ENCODE results near the gene ADGRV1. TPM values are rescaled to one million over a fixed set of nuclear protein-coding genes. Genes with fewer than 3 reads are reported as not detected.

ADGRV1 gene
- total RNA-seq, 4 donors from 2014 or later: 0.25 to 0.60 (median 0.56) TPM; not detected in 1

DNA sequence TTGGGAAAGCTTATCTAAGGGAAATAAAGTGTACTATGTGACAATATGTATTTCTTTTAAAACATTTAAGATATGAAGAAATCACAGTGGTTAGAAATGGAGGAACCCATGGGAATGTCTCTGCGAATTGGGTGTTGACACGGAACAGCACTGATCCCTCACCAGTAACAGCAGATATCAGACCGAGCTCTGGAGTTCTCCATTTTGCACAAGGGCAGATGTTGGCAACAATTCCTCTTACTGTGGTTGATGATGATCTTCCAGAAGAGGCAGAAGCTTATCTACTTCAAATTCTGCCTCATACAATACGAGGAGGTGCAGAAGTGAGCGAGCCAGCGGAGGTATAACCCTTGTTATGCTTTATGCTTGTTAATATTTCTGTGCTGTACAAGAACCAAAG lies 69.9 kb downstream of the ADGRV1 start:
- ATAC-seq (ENCODE audit: low FRiP score) (no peak), DNase-seq (ENCODE audit: low spot score) (no peak)
- no peak for TF ChIP-seq CTCF (IDR thresholded peaks at IDR 0.05)

DNA sequence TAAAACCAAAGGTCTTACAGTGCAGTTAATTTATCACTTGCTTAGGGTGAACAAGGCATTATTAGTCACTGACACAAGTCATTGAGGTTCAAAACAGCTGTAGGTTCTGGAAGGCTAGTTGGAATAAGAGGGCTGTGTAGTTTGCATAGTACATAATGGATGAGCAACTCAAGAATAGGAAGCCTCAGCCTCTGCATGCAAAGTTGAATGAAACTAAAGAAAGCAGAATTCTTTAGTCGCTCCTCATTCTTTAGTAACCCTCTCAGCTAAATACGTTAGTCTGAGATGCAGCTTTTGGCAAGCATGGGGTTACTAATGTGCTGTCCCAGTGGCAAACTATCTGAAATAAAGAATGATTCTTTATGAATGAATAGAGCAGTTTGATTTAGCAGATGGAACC lies 74.2 kb downstream of the ADGRV1 start:
- DNase-seq (ENCODE audit: low spot score) (no peak), ATAC-seq (ENCODE audit: low FRiP score) (no peak)

DNA sequence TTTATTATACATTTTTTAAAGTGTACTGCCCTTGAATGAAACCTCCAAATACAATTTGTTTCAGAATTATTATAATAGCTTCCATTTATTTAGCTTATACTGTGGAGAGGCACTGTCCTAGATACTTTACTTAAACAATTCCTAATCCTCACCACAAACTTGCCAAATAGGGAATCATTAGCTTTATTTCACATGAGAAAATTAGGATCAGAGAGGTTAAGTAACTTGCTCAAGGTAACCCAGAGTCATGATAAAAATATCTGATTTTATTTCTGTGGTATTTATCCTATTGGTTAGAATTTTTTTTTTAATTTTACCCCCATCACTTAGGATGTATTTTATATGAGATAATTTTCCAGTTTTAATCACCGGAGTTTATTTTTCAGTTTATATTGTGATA lies 78.4 kb downstream of the ADGRV1 start:
- no peak for DNase-seq (ENCODE audit: low spot score)
- TF ChIP-seq CTCF (IDR thresholded peaks at IDR 0.05): no peak
- ATAC-seq (ENCODE audit: low FRiP score): no peak

More for the DNA sequence above, 74.2 kb downstream of the ADGRV1 start:
- no peak for TF ChIP-seq CTCF (IDR thresholded peaks at IDR 0.05)

GRCh38 chr5:90637731-90638130 lies 79.1 kb downstream of the ADGRV1 start:
- TF ChIP-seq CTCF (IDR thresholded peaks at IDR 0.05): no peak
- DNase-seq (ENCODE audit: low spot score): no peak
- no peak for ATAC-seq (ENCODE audit: low FRiP score)

- no peak for TF ChIP-seq CTCF (IDR thresholded peaks at IDR 0.05)
- ATAC-seq (ENCODE audit: low FRiP score) (no peak), DNase-seq (ENCODE audit: low spot score) (no peak)
These were observed 80.3 kb downstream of the ADGRV1 start for GRCh38 chr5:90638878-90639277.

GRCh38 chr5:90640484-90641059 lies 82.0 kb downstream of the ADGRV1 start:
- TF ChIP-seq CTCF (IDR thresholded peaks at IDR 0.05): no peak
- ATAC-seq (ENCODE audit: low FRiP score): no peak
- no peak for DNase-seq (ENCODE audit: low spot score)

DNA sequence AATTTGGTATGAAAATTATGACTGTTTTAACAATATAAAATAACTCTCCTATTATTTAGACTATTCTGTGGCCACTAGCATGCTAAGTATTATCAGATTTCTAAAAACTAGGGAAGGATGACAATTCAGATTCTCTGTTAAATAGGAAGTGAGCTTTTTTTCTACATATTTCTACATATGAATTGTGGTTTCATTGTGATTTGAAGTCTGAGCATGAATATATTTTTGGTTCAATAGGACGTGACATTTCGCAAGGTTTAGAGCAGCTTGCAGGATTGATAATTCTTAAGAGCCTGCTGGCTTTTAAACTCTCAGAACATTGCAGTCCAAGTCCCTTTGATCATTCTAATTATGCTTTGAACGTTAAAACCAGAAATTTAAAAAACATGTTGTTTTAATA lies 82.9 kb downstream of the ADGRV1 start:
- DNase-seq (ENCODE audit: low spot score) (no peak), ATAC-seq (ENCODE audit: low FRiP score) (no peak)
- no peak for TF ChIP-seq CTCF (IDR thresholded peaks at IDR 0.05)

Data from omental fat pad (tissue), 4 donors.